H1 (cell line): ENCODE results near the gene TMEM39A. TPM values are rescaled to one million over a fixed set of nuclear protein-coding genes. Genes with fewer than 3 reads are reported as not detected.

ENCODE experiments used
- CTCF ChIA-PET: fragments of 300-600 bp; sonication (Branson Sonifier 250); formaldehyde crosslinking; loops from one replicate; lab custom pipeline; 2021; ENCODE audit not compliant: partially characterized antibody; lab: Charles Lee
- POLR2A ChIA-PET: fragments of 300-600 bp; sonication (Branson Sonifier 250); formaldehyde crosslinking; loops from one replicate; lab custom pipeline; 2021; ENCODE audit warnings: inconsistent platforms; ENCODE audit not compliant: partially characterized antibody; lab: Charles Lee
- DNase-seq, 2 experiments: peaks; one replicate each; pipeline versions ENCODE4 v3.0.0 to v3.0.0-alpha.2; 2010 to 2022; ENCODE audit warnings: low spot score in 2 of 2, low read depth in 1 of 2, mixed read lengths in 1 of 2
- FAIRE-seq: peaks from 2 replicates; lab custom pipeline; 2011; peaks lifted over from hg19 to GRCh38; lab: Jason Lieb, UNC
- H2AFZ ChIP-seq: 2 replicates; pipeline ENCODE4 v1.8.1; 2012; ENCODE audit warnings: low read length, inconsistent platforms
- H2AK5ac ChIP-seq: 2 replicates; pipeline ENCODE4 v1.6.1; 2013; ENCODE audit warnings: low read depth, low read length
- H2BK120ac ChIP-seq: replicated peaks from 2 replicates; pipeline ENCODE3; 2013; ENCODE audit warnings: low read depth, low read length, inconsistent platforms
- H2BK12ac ChIP-seq: 2 replicates; pipeline ENCODE4 v1.6.1; 2013; ENCODE audit warnings: low read depth, low read length
- H2BK15ac ChIP-seq: 2 replicates; pipeline ENCODE4 v1.6.1; 2013; ENCODE audit warnings: low read length
- H2BK20ac ChIP-seq: 2 replicates; pipeline ENCODE4 v1.6.1; 2013; ENCODE audit warnings: low read length
- H2BK5ac ChIP-seq: 2 replicates; pipeline ENCODE4 v1.6.1; 2013; ENCODE audit warnings: low read depth, low read length
- H3K14ac ChIP-seq: 2 replicates; pipeline ENCODE4 v1.6.1; 2013; ENCODE audit warnings: inconsistent platforms; ENCODE audit not compliant: insufficient read length
- H3K18ac ChIP-seq: 2 replicates; pipeline ENCODE4 v1.6.1; 2013; ENCODE audit warnings: low read length; ENCODE audit errors: extremely low read depth
- H3K23ac ChIP-seq: 2 replicates; pipeline ENCODE4 v1.6.1; 2013; ENCODE audit warnings: inconsistent platforms; ENCODE audit not compliant: insufficient read length
- H3K23me2 ChIP-seq: 2 replicates; pipeline ENCODE4 v1.6.1; 2013; ENCODE audit warnings: low read depth, low read length
- H3K27ac ChIP-seq: 2 replicates; pipeline ENCODE4 v1.6.1; 2011; ENCODE audit warnings: low read depth, low read length, inconsistent platforms
- H3K27me3 ChIP-seq, 4 experiments: replicated peaks in 1 of 4; 1 replicate in 1 of 4; 2 replicates in 3 of 4; pipeline versions ENCODE4 v1.6.1 to v1.8.1; 2011 to 2013; ENCODE audit warnings: low read length in 3 of 4, mild to moderate bottlenecking in 3 of 4, inconsistent platforms in 2 of 4, mixed read lengths in 2 of 4, moderate library complexity in 1 of 4; ENCODE audit not compliant: control insufficient read depth in 3 of 4, insufficient read depth in 3 of 4; ENCODE audit errors: extremely low read depth in 1 of 4
- H3K36me3 ChIP-seq, 4 experiments: 2 replicates each; pipeline versions ENCODE4 v1.6.1 to v1.8.1; 2011 to 2013; ENCODE audit warnings: mild to moderate bottlenecking in 4 of 4, low read length in 3 of 4, moderate library complexity in 2 of 4, control low read depth in 1 of 4, inconsistent platforms in 1 of 4; ENCODE audit not compliant: insufficient read depth in 4 of 4, control insufficient read depth in 2 of 4
- H3K4ac ChIP-seq: replicated peaks from 2 replicates; pipeline ENCODE3; 2013; ENCODE audit warnings: low read length, low read depth, mixed read lengths, inconsistent platforms; ENCODE audit not compliant: insufficient read length
- H3K4me1 ChIP-seq, 4 experiments: replicated peaks in 1 of 4; 1 replicate in 1 of 4; 2 replicates in 3 of 4; pipeline versions ENCODE4 v1.6.1 to v1.8.1; 2011 to 2013; ENCODE audit warnings: low read length in 3 of 4, inconsistent platforms in 2 of 4, mixed read lengths in 1 of 4; ENCODE audit not compliant: insufficient read depth in 4 of 4, control insufficient read depth in 3 of 4
- H3K4me2 ChIP-seq, 2 experiments: 2 replicates each; pipeline versions ENCODE4 v1.6.1 to v1.8.1; 2011 to 2013; ENCODE audit warnings: low read depth in 2 of 2, low read length in 2 of 2, control low read depth in 1 of 2, inconsistent platforms in 1 of 2, mild to moderate bottlenecking in 1 of 2; ENCODE audit not compliant: insufficient read depth in 1 of 2
- H3K4me3 ChIP-seq, 4 experiments: fragments of 200-600, 300-600 bp in 1 of 4; sonication (generic), shearing (Covaris generic), sonication (Bioruptor Twin) in 1 of 4; 2 replicates each; pipeline versions ENCODE4 v1.5.1 to v1.8.1; 2011 to 2016; ENCODE audit warnings: low read length in 4 of 4, low read depth in 3 of 4, control low read depth in 2 of 4, inconsistent platforms in 2 of 4, mild to moderate bottlenecking in 2 of 4, mixed read lengths in 1 of 4, moderate library complexity in 1 of 4; ENCODE audit not compliant: insufficient read depth in 2 of 4; ENCODE audit errors: extremely low read depth in 1 of 4
- H3K56ac ChIP-seq: replicated peaks from 2 replicates; pipeline ENCODE3; 2013; ENCODE audit warnings: low read depth, mild to moderate bottlenecking, mixed read lengths, low read length, inconsistent platforms; ENCODE audit not compliant: insufficient read length
- H3K79me1 ChIP-seq: 2 replicates; pipeline ENCODE4 v1.6.1; 2013; ENCODE audit warnings: low read depth, low read length, control low read depth
- H3K79me2 ChIP-seq, 2 experiments: 2 replicates each; pipeline versions ENCODE4 v1.6.1 to v1.8.1; 2012 to 2013; ENCODE audit warnings: low read length in 2 of 2, mild to moderate bottlenecking in 2 of 2, inconsistent platforms in 1 of 2; ENCODE audit not compliant: insufficient read depth in 2 of 2, control insufficient read depth in 1 of 2
- H3K9ac ChIP-seq, 4 experiments: replicated peaks in 1 of 4; 1 replicate in 1 of 4; 2 replicates in 3 of 4; pipeline versions ENCODE4 v1.6.1 to v1.8.1; 2011 to 2013; ENCODE audit warnings: low read depth in 3 of 4, low read length in 3 of 4, control low read depth in 2 of 4, mild to moderate bottlenecking in 2 of 4, moderate library complexity in 2 of 4, inconsistent platforms in 1 of 4; ENCODE audit errors: extremely low read depth in 1 of 4
- H3K9me3 ChIP-seq, 2 experiments: 2 replicates each; pipeline versions ENCODE4 v1.6.1 to v1.8.1; 2012 to 2013; ENCODE audit warnings: mild to moderate bottlenecking in 2 of 2, moderate library complexity in 2 of 2, control low read depth in 1 of 2, inconsistent platforms in 1 of 2, low read depth in 1 of 2, low read length in 1 of 2, mixed read lengths in 1 of 2; ENCODE audit not compliant: insufficient read depth in 2 of 2
- H4K20me1 ChIP-seq, 2 experiments: replicated peaks in 1 of 2; 2 replicates each; pipeline versions ENCODE3 to v1.8.1; 2011 to 2013; ENCODE audit warnings: inconsistent platforms in 2 of 2, low read length in 2 of 2, mild to moderate bottlenecking in 1 of 2; ENCODE audit not compliant: insufficient read depth in 2 of 2, control insufficient read depth in 1 of 2
- H4K5ac ChIP-seq: 2 replicates; pipeline ENCODE4 v1.6.1; 2013; ENCODE audit warnings: low read length, low read depth, mixed read lengths, inconsistent platforms; ENCODE audit not compliant: insufficient read length
- H4K8ac ChIP-seq: 2 replicates; pipeline ENCODE4 v1.8.0; 2013; ENCODE audit warnings: mild to moderate bottlenecking, moderate library complexity, low read length, inconsistent platforms; ENCODE audit not compliant: insufficient read depth; ENCODE audit errors: extremely low read depth
- H4K91ac ChIP-seq: replicated peaks from 2 replicates; pipeline ENCODE3; 2013; ENCODE audit warnings: low read length, mixed read lengths, inconsistent platforms; ENCODE audit not compliant: insufficient read length
- BACH1 ChIP-seq: IDR thresholded peaks from 2 replicates; pipeline ENCODE4 v1.6.1; 2012; ENCODE audit warnings: low read length, improper control_type of control experiment
- BCL11A ChIP-seq, 2 experiments: IDR thresholded peaks; one replicate each; pipeline ENCODE4 v1.6.1; 2011; ENCODE audit warnings: low read depth in 2 of 2, low read length in 2 of 2, mild to moderate bottlenecking in 2 of 2
- BRCA1 ChIP-seq: IDR thresholded peaks from 2 replicates; pipeline ENCODE4 v1.6.1; 2012; ENCODE audit warnings: low read depth, low read length, improper control_type of control experiment
- FOSL1 ChIP-seq: IDR thresholded peaks from 2 replicates; pipeline ENCODE4 v1.6.1; 2011; ENCODE audit warnings: mild to moderate bottlenecking, low read depth, low read length, moderate library complexity; ENCODE audit not compliant: insufficient read depth
- GTF2F1 ChIP-seq: IDR thresholded peaks from 2 replicates; pipeline ENCODE4 v1.6.1; 2012; ENCODE audit warnings: low read depth, low read length, improper control_type of control experiment, borderline replicate concordance
- HDAC2 ChIP-seq, 2 experiments: fragments of 300-600 bp in 1 of 2; sonication (generic) in 1 of 2; IDR thresholded peaks; 2 replicates each; pipeline ENCODE4 v1.6.1; 2011 to 2012; ENCODE audit warnings: low read depth in 2 of 2, low read length in 2 of 2, mild to moderate bottlenecking in 2 of 2, moderate library complexity in 2 of 2, borderline replicate concordance in 1 of 2, inconsistent platforms in 1 of 2
- HDAC6 ChIP-seq: IDR thresholded peaks from one replicate; pipeline ENCODE4 v1.7.1; 2012; ENCODE audit warnings: low read depth, mild to moderate bottlenecking, inconsistent platforms, low read length, moderate library complexity
- KDM1A ChIP-seq: fragments of 200-600, 300-600 bp; sonication (generic); IDR thresholded peaks from 2 replicates; pipeline ENCODE4 v1.7.1; 2016; ENCODE audit warnings: mild to moderate bottlenecking, low read length, borderline replicate concordance
- PHF8 ChIP-seq: fragments of 200-600 bp; sonication (generic); conservative IDR thresholded peaks from 2 replicates; pipeline ENCODE4 v1.7.1; 2012; ENCODE audit warnings: low read depth, mild to moderate bottlenecking, inconsistent platforms, low read length, moderate library complexity
- POLR2A ChIP-seq, 2 experiments: IDR thresholded peaks; 1 replicate in 1 of 2; 2 replicates in 1 of 2; pipeline ENCODE4 v1.6.1; 2011; ENCODE audit warnings: low read depth in 2 of 2, low read length in 2 of 2, mild to moderate bottlenecking in 2 of 2; ENCODE audit errors: control extremely low read depth in 1 of 2
- RAD21 ChIP-seq, 2 experiments: IDR thresholded peaks in 1 of 2; conservative IDR thresholded peaks in 1 of 2; 2 replicates each; pipeline ENCODE4 v1.6.1; 2011; ENCODE audit warnings: low read depth in 2 of 2, low read length in 2 of 2, improper control_type of control experiment in 1 of 2, inconsistent platforms in 1 of 2, mild to moderate bottlenecking in 1 of 2, moderate library complexity in 1 of 2
- SIRT6 ChIP-seq: IDR thresholded peaks from one replicate; pipeline ENCODE4 v1.7.1; 2012; ENCODE audit warnings: low read length, inconsistent platforms
- SP1 ChIP-seq: IDR thresholded peaks from 2 replicates; pipeline ENCODE4 v1.6.1; 2011; ENCODE audit warnings: low read depth, low read length
- TAF7 ChIP-seq: optimal IDR thresholded peaks from 2 replicates; pipeline ENCODE3; 2011; ENCODE audit warnings: low read depth, mild to moderate bottlenecking, inconsistent platforms, low read length, moderate library complexity, borderline replicate concordance
- TBP ChIP-seq: IDR thresholded peaks from 2 replicates; pipeline ENCODE4 v1.6.1; 2011; ENCODE audit warnings: low read depth, low read length, improper control_type of control experiment
- polyA plus RNA-seq, 7 experiments: library from polyadenylated mRNA; depleted of rRNA in 3 of 7; stranded (reverse) in 5 of 7; unstranded in 2 of 7; fragments of >200 nt in 5 of 7; fragments of 200-250 nt in 2 of 7; gene quantifications; 1 replicate in 5 of 7; 2 replicates in 1 of 7; 4 replicates in 1 of 7; pipeline versions ENCODE4 v1.2.1 to v1.2.3, GENCODE V29; 2011 to 2013; ENCODE audit warnings: missing spikeins in 2 of 7, mixed read lengths in 2 of 7
- total RNA-seq: library from RNA; stranded (reverse); fragmentation: NEBNext Ultra II Directional; extraction: Animal tissue kit (Norgen Biotek cat#: 25700); gene quantifications from 2 replicates; pipeline ENCODE4 v1.2.1, GENCODE V29; 2021
- TF ChIP-seq, protein P1 (sequence below): IDR thresholded peaks from 2 replicates; pipeline ENCODE4 v1.6.1; 2012; ENCODE audit warnings: inconsistent platforms

Gene TMEM39A
- total and polyA plus RNA-seq, 2 of the 8 experiments (the other 6 are each of a cell fraction or from before 2014, with no cell fraction given): 26.8 to 36.1 TPM

DNA sequence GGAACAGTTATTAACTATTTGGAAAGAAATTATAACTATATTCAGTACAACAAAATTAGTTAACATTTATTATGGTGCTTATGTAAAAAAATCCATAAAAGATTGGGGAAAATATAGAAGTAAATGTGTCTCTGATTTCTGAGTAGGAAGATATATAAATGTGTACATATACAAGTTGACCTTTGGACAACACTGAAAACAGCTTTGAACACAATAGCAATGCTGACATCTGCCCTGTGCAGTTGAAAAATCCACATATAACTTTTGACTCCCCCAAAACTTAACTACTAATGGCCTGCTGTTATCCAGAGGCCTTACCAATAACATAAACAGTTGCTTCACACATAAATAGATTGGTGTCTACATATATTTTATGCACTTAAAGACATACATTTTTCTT lies 47.3 kb upstream of the TMEM39A start:
- H4K8ac ChIP-seq: no peak overlapping the region
- no peaks in the 10 kb centered on the region for H3K23me2 ChIP-seq
- no peak overlapping the region for H2BK12ac ChIP-seq
- H3K36me3 ChIP-seq: peaks cover 5 to 43% (median 29%) of the 10 kb centered on the region in 4 experiments
- ChIA-PET POLR2A (no interaction called here), CTCF (no interaction called here)
- H3K23ac ChIP-seq: no peak overlapping the region
- no peak overlapping the region for H2BK15ac ChIP-seq
- no peak overlapping the region for H2AFZ ChIP-seq
- no peak for DNase-seq
- H3K79me1 ChIP-seq: no peaks in the 10 kb centered on the region
- no peak for TF ChIP-seq BCL11A (IDR thresholded peaks at IDR 0.05; ENCODE audit: low read depth in 2 of 2, low read length in 2 of 2)
- TF ChIP-seq BRCA1: no peak
- TF ChIP-seq PHF8: no peak
- no peak for TF ChIP-seq HDAC6
- TF ChIP-seq TBP: no peak
- no peak for TF ChIP-seq BACH1
- TF ChIP-seq, protein P1, sequence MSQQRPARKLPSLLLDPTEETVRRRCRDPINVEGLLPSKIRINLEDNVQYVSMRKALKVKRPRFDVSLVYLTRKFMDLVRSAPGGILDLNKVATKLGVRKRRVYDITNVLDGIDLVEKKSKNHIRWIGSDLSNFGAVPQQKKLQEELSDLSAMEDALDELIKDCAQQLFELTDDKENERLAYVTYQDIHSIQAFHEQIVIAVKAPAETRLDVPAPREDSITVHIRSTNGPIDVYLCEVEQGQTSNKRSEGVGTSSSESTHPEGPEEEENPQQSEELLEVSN: no peak
- TF ChIP-seq GTF2F1: no peak
- no peak for TF ChIP-seq SIRT6
- TF ChIP-seq HDAC2 (IDR thresholded peaks at IDR 0.05; ENCODE audit: borderline replicate concordance in 1 of 2, low read depth in 2 of 2, low read length in 2 of 2): no peak
- no peak for TF ChIP-seq RAD21 (IDR thresholded peaks at IDR 0.05 in 1 of 2, conservative IDR thresholded peaks at IDR 0.05 in 1 of 2; ENCODE audit: low read depth in 2 of 2, low read length in 2 of 2)
- no peak for TF ChIP-seq TAF7
- TF ChIP-seq FOSL1: no peak
- no peak for TF ChIP-seq POLR2A (IDR thresholded peaks at IDR 0.05; ENCODE audit: control extremely low read depth in 1 of 2, low read depth in 2 of 2, low read length in 2 of 2)
- TF ChIP-seq KDM1A: no peak
- no peak for TF ChIP-seq SP1
- H3K56ac ChIP-seq: no peak overlapping the region
- no peaks in the 10 kb centered on the region for H3K4me1 ChIP-seq
- H3K9me3 ChIP-seq: no peaks in the 10 kb centered on the region
- no peak overlapping the region for H2AK5ac ChIP-seq
- no peak overlapping the region for H3K9ac ChIP-seq
- no peak overlapping the region for H3K27ac ChIP-seq
- H3K4ac ChIP-seq: no peak overlapping the region
- no peak overlapping the region for H3K14ac ChIP-seq
- H3K4me3 ChIP-seq: no peak overlapping the region
- FAIRE-seq: no peak
- no peak overlapping the region for H4K91ac ChIP-seq
- no peaks in the 10 kb centered on the region for H3K27me3 ChIP-seq
- H4K20me1 ChIP-seq: peaks cover 0 to 2% of the 10 kb centered on the region in 2 experiments
- no peak overlapping the region for H3K18ac ChIP-seq
- H4K5ac ChIP-seq: no peak overlapping the region
- no peak overlapping the region for H2BK5ac ChIP-seq
- no peaks in the 10 kb centered on the region; a peak in 1 of 4 replicates for H3K79me2 ChIP-seq
- no peak overlapping the region for H2BK20ac ChIP-seq
- no peak overlapping the region for H3K4me2 ChIP-seq
- no peak overlapping the region for H2BK120ac ChIP-seq
